NCI-H1092 treated with DMSO at 0.1 percent for 48 hours (cell line): ENCODE results near the gene MCOLN2.
"Not testable (repeated sequence)": the region's sequence is repeated elsewhere in the genome, so short reads cannot be mapped to it uniquely, and the experiment has no call there.

Source experiments
- DNase-seq: peaks from one replicate; lab custom pipeline; 2025; lab: John Stamatoyannopoulos, UW

MCOLN2 gene

GRCh38 chr1:84941843-84942242 is 55.1 kb downstream of the MCOLN2 start:
- no peak for DNase-seq

DNA sequence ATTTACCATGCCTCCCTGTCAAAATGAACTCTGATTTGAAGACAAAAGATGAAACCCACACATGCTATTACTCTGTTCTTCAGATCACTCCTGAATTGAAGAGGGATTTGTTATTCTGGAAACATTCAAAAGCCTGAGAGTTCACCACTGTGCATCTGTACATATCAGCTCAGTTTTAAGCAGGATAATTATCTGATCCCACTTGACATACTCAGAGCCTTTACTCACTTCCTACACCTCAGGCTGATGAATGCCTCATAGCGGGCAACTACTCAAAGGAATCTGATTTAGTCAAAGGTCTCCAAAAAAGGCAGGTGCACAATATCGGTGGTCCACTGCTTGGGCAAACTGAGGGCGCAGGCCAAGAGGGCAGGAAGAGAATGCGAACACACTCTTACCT is 56.4 kb downstream of the MCOLN2 start:
- no peak for DNase-seq

GRCh38 chr1:84939761-84940160 is 57.2 kb downstream of the MCOLN2 start:
- DNase-seq, result no peak

GRCh38 chr1:84939151-84939550 is 57.8 kb downstream of the MCOLN2 start:
- no peak for DNase-seq

GRCh38 chr1:84936116-84936810 is 60.6 kb downstream of the MCOLN2 start:
- peak; percentile 61 for DNase-seq

DNA sequence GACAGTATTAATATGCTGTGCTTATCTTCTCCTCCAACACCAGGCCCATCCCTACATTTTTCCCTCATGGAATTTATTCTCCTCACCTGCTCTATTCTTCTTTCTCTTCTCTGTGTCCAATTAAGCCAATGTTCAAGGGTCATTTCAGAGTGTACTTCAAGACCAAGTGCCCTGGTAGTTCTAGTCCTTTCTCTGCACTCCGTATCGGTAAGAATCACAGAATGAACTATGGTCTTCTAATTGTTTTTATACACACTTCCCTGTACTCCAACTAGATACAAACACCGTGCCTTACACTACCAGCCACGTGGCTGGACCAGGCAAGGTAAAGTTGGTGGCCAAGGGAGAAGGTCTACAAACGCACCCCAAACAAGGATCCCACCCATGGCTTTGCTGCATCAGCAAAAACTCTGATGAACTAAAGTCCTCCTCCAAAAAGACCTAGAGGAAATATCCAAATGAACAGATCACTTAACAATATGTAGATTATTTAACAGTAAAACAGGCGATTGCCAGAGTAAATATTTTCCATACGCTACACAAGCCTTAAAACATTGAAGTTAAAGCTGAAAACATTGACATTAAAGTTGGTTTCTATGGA is 63.8 kb downstream of the MCOLN2 start:
- DNase-seq, result no peak

DNA sequence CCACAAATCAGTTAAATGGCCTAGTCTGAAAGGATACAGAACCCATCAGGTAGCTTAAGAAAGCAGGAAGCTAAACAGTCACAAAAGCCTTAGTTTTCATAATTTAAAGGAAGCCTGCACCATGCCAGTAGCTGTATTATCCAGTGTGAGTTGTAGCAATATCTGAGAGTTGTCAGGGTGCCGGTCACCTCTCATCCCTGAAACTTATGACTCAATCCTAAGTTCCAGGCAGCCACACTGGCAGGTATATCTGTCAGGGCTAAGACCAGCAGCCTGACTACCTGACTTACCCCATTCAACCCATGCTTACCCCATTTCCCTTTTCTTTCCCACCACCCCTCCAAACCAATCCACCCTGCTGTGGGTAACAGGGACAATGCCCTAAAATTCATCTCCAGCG is 66.1 kb downstream of the MCOLN2 start:
- no peak for DNase-seq

DNA sequence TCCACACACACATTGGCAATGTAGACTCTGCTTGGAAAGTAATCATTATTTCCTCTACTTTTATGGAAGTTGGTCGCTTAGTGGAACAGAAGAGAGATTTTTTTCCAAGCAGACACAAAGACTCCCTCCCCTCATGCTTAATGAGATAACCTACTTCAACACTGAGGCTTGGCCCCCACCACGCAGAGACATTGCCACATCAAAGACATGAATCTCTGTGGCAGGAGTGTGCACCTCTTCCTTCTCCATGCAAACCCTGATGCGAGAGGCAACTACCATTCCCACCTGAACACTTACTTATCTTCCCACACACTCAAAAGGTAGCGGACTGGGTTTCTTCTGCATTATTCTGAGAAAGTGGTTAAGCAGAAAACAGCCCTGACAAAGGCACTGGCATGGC is 66.6 kb downstream of the MCOLN2 start:
- DNase-seq, result no peak

DNA sequence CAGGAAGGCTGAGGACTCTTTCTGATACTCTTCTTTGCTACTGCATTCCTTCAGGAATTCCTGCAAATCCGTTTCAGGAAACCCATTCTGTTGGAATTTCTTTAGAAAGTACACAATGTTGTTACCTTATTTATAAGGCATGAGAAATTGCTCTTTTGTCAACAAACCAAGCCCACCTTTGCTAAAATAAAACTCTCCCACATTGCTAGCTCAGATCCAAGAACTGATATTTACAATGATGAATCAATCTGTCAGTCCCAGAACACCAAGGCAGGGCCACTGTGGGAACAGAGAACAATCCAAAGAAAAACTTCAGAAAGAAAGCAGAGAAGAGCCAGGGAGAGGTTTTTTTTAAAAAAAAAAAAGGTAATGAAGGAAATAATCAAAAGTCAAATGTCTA is 67.3 kb downstream of the MCOLN2 start:
- DNase-seq, result no peak

DNA sequence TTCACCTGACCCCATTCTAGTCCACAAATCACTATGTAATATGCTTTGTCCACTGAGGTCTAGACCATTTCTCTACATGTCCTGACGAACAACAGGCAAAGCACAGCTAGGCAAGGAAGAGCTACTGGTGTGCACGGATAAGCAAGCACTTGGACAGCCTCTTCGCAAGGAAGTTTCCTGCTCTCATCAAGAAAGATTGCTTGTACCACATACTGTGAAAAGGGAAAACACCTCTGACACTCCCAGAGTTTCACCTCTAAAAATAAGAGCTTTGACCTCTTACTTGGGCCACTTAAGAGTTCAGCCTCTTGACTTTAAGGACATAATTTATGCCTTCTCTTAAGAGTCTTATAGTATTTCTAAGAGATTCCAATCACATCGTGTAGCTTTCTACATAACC is 67.9 kb downstream of the MCOLN2 start:
- no peak for DNase-seq

DNA sequence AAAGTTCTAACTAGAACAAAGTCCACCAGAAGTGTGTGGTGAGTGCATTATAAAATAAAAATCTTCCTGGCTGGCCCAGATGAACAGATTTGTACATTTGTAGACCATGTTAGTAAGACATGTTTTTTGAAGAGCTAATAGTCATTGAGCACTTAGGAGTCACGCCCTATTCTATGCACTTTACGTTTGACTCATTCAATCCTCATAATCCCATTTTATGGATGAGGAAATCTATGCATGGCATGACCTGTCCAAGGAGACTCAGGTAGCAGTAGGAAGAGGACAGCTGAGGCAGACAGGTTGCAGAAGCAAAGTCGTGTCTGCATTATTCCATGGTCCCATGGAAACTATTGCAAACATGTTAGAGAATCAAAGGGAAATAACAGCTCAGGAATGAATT is 73.6 kb downstream of the MCOLN2 start:
- DNase-seq, result no peak

DNA sequence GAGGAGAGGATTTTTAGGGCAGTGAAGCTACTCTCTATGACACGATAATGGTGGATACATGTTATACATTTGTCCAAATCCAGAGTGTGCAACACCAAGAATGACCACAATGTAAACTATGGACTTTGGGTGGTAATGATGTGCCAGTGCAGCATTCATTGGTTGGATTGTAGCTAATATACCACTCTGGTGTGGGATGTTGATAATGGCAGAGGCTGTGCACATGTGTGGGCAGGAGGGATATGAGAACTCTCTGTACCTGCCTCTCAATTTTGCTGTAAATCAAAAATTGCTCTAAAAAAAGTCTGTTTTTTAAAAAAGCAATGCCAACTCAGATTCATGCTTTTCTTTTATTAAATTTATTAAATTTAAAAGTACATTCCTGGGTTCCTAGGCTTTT is 76.8 kb downstream of the MCOLN2 start:
- no peak for DNase-seq

GRCh38 chr1:84919461-84919970 is 77.4 kb downstream of the MCOLN2 start:
- DNase-seq, result no peak

- no peak for DNase-seq
Measured at GRCh38 chr1:84918726-84919336, 78.1 kb downstream of the MCOLN2 start.

- no peak for DNase-seq
Measured at GRCh38 chr1:84916897-84917296, 80.0 kb downstream of the MCOLN2 start.

DNA sequence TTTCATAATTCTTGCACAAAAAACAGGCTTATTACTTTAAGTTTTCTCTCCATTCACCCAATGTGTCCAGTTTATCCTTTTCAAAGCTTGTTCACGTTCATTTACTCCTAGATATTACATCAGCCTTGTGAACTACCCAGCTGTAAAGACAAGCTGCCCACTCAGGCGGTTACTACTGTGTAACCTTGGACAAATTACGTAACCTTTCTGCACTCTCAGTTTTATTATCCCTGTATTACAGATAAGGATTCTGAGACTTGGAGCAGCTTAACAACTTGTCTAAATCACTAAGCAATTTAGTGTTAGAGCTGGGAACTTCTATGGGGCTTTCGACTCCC is 83.4 kb downstream of the MCOLN2 start:
- DNase-seq, result no peak

- no peak for DNase-seq
Measured at GRCh38 chr1:84912726-84913554, 84.0 kb downstream of the MCOLN2 start.

DNA sequence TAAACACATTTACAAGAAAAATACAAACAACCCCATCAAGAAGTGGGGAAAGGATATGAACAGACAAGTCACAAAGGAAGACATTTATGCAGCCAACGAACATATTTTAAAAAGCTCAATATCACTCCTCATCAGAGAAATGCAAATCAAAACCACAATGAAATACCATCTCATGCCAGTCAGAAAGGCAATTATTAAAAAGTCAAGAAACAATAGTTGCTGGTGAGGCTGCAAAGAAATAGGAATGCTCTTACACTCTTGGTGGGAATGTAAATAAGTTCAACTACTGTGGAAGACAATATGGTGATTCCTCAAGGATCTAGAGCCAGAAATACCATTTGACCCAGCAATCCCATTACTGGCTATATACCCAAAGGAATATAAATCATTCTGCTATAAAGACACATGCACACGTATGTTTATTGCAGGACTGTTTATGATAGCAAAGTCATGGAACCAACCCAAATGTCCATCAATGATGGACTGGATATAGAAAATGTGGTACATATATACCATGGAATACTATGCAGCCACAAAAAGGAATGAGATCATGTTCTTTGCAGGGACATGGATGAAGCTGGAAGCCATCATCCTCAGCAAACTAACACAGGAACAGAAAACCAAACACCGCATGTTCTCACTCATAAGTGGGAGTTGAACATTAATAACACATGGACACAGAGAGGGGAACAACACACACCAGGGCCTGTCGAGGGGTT is 88.0 kb downstream of the MCOLN2 start:
- not testable (repeated sequence) for DNase-seq

DNA sequence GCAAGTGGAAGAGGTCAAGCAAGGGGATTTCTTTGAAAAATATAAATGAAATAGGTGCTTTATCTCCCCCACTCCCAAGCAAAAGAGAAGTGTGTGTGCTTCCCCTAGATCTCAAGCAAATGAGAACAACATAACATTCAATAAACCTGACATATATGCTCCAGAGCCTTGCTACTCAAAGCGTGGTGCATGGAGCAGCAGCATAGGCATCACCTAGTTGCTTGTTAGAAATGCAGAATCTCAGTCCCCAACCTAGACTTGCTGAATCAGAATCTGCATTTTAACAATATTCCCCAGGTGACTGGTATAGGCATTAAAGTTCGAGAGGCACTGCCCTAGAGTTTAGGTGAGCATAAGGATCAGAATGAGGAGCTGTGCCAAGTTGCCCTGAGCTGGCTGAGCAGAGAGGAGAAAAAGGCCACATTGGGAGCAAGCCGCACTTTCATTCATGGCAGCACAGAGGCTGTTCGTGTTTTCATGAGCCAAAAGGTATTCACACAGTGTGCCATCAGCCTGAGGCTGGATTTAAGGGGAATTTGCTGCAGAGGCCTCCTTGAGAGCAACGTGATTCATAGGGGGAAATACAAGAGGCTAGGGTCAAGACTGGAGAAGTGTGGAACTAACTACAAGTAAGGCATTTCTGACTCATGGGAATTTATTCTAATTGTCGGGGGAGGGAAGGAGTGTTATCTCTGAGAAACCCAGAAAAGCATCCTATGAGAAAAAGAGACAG is 89.7 kb downstream of the MCOLN2 start:
- DNase-seq, result no peak

- DNase-seq, result not testable (repeated sequence)
Measured at GRCh38 chr1:84902727-84903126, 94.2 kb downstream of the MCOLN2 start.

DNA sequence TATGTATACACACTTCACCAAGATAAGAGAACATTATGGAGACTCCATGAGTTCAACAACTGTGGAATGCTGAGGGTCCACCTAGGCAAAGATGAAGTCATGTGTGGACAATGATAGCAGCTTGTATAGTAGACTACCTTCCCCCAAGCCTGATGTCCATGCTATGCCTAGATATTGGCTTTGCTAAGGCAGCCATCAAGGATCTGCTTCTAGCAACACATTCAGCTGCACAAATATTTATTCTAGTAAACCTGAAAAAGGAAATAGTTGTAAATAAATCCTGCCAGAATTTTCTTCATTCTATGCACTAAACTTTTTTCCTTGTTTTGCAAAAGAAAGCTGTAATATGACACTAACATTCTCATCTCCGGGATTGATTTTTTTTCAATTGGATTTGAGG is 96.9 kb downstream of the MCOLN2 start:
- peak; percentile 6 for DNase-seq
